NCI-H69 (cell line): Measurements from ENCODE around the gene THBS1.

Experiments used
- DNase-seq: peaks from one replicate; lab custom pipeline; 2025; lab: John Stamatoyannopoulos, UW

Gene THBS1

GRCh38 chr15:39580485-39581241, at the start of gene THBS1:
Gene THBS1 (plus strand): TSS chr15:39581079. CDS start chr15:39581858, 779 bp downstream.
- peak; percentile 78 for DNase-seq

DNA sequence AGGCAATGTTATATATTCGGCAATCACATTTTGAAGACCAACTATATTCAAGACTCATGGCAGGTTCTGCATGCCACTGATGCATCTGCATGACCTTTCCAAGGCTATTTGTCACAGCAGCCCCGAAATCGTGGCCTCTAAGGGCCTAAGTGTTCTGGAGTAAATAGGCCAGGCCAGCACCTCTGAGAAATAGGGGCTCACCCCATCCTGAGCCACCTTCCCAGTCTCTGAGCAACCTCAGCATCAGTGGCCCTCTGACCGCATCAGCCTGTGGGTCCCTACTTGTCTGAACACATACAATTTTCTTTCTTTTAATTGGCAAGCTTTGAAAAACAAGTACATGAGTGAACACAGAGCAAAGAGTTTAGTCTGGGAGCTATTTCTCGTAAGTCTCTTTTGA, 45.9 kb upstream of the THBS1 start:
- no peak for DNase-seq

DNA sequence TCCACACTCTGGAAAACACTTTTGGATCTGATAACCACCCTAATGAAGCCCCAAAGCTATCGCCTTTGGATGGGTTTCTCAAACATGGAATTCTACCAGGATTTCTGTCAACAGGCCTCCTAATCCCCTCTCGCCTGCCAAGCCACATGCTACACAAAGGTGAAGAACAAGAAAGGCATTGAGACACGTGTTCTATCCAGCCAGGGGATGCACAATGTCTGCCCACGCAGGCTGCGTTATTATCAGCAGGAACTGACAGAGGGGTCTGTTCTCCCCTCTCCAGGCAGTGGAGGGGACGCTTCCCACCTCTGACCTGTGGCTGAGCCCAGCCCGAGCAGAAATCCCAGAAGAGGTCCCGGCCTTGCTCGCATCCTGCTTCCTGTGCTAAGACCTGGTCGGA, 45.4 kb upstream of the THBS1 start:
- no peak for DNase-seq

DNA sequence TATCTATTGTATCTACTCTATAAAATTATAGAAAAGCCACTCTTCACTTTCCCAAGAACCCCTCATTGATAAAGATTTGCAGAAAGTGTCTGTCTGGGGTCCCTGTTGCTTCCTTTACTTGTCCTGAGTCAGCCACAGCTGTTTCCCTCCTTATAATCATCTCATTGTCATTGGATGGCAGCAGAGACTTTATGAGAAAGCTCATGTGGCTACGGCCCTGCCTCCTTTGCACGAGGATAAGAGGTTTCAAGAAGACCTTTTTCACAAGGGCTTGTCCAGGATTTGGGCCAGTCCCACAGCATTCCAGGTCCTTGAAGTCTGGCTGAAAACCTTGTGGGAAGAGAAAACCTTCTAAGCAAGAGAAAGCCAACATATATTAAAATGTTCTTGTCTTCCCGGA, 41.9 kb upstream of the THBS1 start:
- no peak for DNase-seq

GRCh38 chr15:39539466-39539865, 41.4 kb upstream of the THBS1 start:
- no peak for DNase-seq

GRCh38 chr15:39539973-39540558, 40.8 kb upstream of the THBS1 start:
- no peak for DNase-seq

- DNase-seq = no peak
Measured at GRCh38 chr15:39542385-39543065, 38.4 kb upstream of the THBS1 start.

DNA sequence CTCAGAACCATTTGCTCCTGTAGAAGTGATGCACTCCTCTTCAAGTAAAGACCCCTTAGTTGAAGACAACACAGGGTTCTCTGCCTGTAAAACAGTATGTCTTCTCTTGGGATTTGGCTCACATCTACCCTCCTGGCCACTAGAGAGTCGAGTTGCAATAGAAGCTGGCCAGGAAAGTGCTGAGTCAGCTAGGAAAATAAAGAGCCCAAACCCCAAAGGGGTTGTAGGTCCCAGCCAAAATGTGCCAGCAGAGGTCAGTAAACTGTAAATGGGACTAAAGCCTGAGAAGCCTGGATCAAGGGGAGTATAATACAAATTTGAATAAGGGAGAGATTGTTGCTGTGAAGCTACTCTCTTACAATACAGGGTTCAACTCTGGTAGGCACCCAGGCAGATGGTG, 37.2 kb upstream of the THBS1 start:
- DNase-seq = no peak

- DNase-seq = no peak
Measured at GRCh38 chr15:39546842-39547241, 34.0 kb upstream of the THBS1 start.

- DNase-seq = no peak
Measured at GRCh38 chr15:39548561-39548960, 32.3 kb upstream of the THBS1 start.

- no peak for DNase-seq
Measured at GRCh38 chr15:39549912-39550311, 31.0 kb upstream of the THBS1 start.

DNA sequence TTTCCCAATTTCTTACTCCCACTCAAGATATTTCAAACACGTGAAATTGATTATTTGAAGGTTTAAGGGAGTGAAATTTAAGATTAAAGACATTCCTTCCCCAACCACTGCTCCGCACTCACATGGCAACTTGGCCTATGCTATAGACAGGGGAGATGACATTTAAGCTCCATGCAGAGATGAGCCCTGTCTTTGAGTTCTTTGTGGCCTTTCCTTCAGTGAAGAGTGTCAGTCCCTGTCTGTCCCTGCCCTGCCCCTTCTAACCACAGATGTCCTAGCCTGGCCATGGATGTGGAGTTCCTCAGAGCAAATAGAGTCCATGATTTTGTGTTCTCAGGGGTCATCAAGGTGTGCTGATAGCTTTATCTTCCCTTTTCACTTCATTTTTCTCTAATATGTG, 29.4 kb upstream of the THBS1 start:
- DNase-seq = no peak

GRCh38 chr15:39552556-39552955, 28.3 kb upstream of the THBS1 start:
- no peak for DNase-seq

- DNase-seq = peak; percentile 97
Measured at GRCh38 chr15:39553947-39554693, 26.8 kb upstream of the THBS1 start.

DNA sequence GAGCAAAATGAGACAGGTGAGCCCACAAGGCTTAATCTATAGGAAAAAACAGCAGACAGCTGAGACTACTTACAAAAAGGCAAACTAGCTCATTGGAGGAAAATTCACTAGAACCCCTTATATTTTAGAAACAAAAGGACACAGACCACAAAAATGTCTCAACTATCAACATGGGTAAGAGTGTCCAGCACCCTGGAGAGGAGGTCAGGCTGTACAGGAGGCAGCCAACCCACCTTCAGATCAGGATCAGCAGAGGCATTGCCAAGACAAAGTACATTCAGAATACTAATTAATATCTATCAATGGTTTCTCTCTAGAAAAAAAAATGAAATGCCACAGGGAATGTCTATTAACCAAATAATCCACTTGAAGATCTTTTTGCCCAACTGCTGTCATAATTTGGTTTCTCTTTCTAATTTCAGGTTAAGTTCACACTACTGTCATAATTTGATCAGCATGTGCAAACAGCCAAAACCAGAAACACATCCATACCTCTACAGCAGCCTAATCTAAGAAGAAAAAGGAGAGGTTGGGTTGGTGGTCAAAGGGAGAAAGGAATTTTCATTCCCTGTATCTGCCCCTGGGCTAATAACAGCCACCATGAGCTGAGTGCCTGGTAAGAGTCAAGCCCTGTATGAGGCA, 26.0 kb upstream of the THBS1 start:
- peak; percentile 42 for DNase-seq

DNA sequence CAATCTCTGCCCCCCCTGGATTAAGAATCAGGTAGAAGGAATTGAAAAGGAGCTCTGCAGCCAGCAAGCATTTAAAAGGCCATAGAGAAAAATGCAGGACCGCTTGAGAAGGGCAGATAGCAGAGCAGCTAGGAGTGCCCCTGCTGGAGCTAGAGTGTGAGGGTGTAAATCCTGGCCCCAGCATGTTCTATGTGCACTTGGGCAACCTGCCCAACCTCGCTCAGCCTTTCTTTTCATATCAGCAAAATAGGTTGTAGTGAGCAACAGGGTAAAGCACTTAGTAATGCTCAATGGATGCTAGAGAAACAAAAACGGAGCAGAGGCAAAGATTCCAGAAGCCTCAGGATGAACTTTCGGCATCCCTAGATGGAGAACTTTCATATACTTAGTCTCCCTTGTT, 25.0 kb upstream of the THBS1 start:
- peak; percentile 85 for DNase-seq

DNA sequence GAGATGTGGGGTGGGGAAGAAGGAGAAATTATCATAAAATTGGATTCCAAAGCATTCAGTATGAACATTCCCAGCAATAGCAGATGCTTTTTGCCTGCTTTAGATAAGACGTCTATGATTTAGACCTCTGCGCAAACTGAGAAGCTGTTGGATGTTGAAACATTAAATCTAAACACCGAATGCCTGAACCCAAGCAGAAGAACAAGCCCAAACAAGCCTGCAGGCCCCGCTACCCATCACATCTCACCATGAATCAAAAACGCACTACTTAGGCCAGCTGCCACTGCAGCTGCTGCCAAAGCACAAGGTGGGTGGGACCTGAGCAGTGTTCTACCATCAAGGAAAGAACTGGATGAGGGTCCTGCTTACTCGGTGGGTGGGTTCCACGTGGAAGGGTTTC, 24.4 kb upstream of the THBS1 start:
- DNase-seq = peak; percentile 91

DNA sequence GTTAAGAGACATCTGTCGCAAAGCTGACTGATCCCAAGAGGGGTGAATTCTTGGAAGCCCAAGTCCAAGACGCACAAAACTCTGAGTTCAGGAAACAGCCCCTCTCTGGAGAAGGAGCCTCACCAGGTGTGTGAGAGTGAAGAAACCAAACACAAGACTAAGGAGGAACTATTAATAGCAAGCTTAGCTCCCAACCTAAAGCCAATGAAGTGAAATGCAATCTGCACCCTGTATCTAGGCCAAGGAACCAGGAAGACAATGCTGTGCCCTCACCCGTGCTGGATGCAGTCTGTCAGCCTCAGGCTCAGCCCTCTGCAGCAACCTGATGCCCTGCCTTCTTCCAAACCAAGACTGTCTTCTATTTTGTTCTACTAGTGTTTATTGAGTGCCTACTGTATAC, 22.5 kb upstream of the THBS1 start:
- peak; percentile 28 for DNase-seq

GRCh38 chr15:39564972-39565665, 15.8 kb upstream of the THBS1 start:
- no peak for DNase-seq

DNA sequence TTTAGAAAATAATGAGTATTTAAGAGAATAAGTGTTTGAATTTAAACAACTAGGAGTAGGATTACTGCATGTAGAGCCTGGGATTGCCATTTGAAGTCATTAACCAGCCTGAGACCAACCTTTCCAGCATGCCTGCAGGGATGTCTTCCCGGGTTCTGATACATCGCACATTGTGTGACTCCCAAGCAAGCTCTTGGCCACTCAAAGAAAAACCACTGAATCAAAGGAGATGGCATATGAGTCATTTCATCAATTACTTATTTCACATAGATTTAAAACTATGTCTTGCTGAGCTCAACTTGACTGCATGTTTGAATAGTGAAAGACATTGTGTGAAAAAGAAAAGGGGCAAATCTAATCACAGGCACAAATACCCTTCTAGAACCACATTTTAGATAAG, 15.0 kb upstream of the THBS1 start:
- DNase-seq = no peak

DNA sequence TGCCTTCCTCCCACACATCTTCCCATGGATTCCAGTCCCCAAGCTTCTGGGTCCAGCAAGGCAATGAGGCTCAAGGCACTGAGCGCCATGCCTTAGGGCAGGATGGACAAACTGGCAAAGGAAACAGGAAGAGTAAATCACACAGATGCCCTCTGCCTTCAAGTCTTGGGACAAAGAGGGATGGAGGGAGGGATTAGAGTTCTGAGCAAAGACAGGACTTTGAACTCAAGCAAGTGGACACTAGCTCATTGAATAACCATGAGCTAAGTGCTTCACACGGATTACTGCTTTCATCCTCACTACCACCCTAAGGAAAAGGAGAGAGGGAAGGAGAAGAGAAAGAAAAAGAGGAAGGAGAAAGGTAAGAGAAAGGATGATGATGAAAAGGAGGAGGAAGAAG, 7.6 kb upstream of the THBS1 start:
- DNase-seq = no peak

DNA sequence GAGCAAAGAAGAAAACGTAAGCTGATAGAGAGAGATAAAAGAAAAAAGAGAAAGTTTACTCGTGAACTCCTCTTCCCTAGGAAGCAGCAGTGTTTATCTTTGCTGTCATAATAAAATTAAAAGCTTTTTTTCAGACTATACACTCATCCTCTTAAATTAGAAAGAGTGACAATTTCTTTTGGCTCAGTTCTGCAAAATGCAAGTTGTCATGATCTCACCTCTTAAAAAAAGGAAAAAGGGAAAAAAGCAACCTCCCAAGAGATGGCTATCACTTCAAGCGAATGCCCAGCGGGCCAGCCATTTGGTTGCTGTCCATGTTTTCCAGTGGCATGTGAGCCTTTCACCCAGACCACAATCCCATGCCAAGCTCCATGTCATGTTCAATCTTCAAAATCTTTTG, 7.0 kb upstream of the THBS1 start:
- DNase-seq = no peak
